Sigmoid colon (tissue), 4 donors: ENCODE results near the gene ANXA5.

ENCODE experiments used
- CTCF ChIP-seq, 4 experiments: fragments of 450-650 bp in 3 of 4; fragments of 200-600 bp in 1 of 4; IDR thresholded peaks; one replicate each; pipeline ENCODE4 v1.5.1; 2016 to 2019; ENCODE audit warnings: antibody characterized with exemption in 4 of 4, mild to moderate bottlenecking in 3 of 4, moderate library complexity in 2 of 4
- POLR2AphosphoS5 ChIP-seq, 4 donors: sonication (generic); formaldehyde crosslinking; IDR thresholded peaks; one replicate each; pipeline ENCODE4 v1.6.1; 2017; ENCODE audit warnings: antibody characterized with exemption in 4 of 4

DNA sequence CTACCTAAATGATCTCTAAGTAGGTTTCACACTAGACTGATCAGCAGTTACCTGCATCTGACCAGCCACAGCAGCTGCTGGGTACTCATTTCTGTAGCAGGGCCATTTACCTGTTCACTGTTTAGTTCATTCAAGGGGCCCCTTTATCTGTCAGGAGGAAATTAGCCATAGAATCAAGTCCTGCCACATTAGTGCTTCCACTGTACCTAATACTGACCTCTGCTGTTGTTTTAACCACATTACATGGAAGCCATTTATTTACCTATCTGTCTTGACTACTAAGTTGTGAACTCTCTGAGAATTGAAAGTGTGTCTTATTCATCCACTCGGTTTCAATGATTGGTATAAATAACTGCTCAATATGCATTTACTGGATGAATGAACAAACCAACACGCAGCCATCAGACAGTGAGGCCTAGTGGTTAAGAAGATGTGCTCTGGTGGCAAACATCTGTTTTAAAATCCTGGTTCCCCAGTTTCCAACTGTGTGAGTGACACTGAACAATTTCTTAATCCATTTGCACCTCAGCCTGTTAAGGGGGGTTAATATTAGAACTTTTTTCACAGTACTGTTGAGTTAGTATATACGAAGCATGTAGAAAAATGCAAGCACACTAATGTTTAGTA, 30.0 kb upstream of the ANXA5 start:
- peak; percentile 30 to 70 (median 52) for TF ChIP-seq CTCF (IDR thresholded peaks at IDR 0.05)
- no peak for TF ChIP-seq POLR2AphosphoS5 (IDR thresholded peaks at IDR 0.05)
